GM12891 (cell line): ENCODE results near the gene ANKRD9.

ENCODE experiments used
- POLR2AphosphoS5 ChIP-seq: IDR thresholded peaks from 2 replicates; pipeline ENCODE4 v1.6.1; 2011; ENCODE audit warnings: low read depth, low read length, control low read depth
- POU2F2 ChIP-seq: IDR thresholded peaks from 2 replicates; pipeline ENCODE4 v1.6.1; 2011; ENCODE audit warnings: low read depth, mild to moderate bottlenecking, control low read depth, low read length, moderate library complexity

GRCh38 chr14:102474934-102475333, 34.6 kb downstream of the ANKRD9 start:
- TF ChIP-seq POLR2AphosphoS5 (no peak), POU2F2 (no peak)
